Astrocyte of the cerebellum (primary cell): Measurements from ENCODE around the gene SPAG5.
"Not testable (repeated sequence)": the region's sequence is repeated elsewhere in the genome, so short reads cannot be mapped to it uniquely, and the experiment has no call there.

Source experiments
- DNase-seq: peaks from one replicate; pipeline ENCODE4 v3.0.0-alpha.2; 2011; ENCODE audit warnings: low read depth
- H3K4me3 ChIP-seq: 2 replicates; pipeline ENCODE4 v1.5.1; 2011; ENCODE audit warnings: mild to moderate bottlenecking, low read depth, low read length, moderate library complexity
- CTCF ChIP-seq: IDR thresholded peaks from 2 replicates; pipeline ENCODE4 v1.5.1; 2012; ENCODE audit warnings: low read length, low read depth, moderate library complexity, mild to moderate bottlenecking; ENCODE audit errors: missing control alignments
- in situ Hi-C: cut with HindIII; loops from 2 replicates; pipeline ENCODE4 v1.10.0; 2017; ENCODE audit warnings: low sequenced_read_pairs

The SPAG5 gene

DNA sequence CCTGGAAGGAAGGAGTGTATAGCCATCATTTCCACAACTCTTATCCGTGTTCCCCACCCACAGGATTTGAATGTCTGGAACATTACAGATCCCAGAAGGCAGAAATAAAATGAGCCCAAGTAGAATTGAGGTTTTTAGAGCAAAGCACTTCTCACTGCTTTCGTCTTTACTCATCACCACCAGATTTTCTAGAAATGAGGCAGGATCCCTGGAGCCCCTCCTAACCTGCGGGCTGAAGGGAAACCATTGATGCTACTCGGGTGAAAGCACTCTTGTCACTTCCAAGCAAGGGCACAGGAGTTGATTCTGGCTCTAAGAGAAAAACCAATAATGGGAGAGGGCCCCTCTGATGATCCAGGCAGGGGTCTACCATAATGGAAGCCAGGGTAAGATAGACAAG, 19.3 kb downstream of the SPAG5 start:
- in situ Hi-C loops: loop anchor here (5.0 kb wide), 1 partner anchor 38 kb away; no protein-coding TSS in a partner anchor
- DNase-seq: no peak
- H3K4me3 ChIP-seq: no peak overlapping the region
- no peak for TF ChIP-seq CTCF

DNA sequence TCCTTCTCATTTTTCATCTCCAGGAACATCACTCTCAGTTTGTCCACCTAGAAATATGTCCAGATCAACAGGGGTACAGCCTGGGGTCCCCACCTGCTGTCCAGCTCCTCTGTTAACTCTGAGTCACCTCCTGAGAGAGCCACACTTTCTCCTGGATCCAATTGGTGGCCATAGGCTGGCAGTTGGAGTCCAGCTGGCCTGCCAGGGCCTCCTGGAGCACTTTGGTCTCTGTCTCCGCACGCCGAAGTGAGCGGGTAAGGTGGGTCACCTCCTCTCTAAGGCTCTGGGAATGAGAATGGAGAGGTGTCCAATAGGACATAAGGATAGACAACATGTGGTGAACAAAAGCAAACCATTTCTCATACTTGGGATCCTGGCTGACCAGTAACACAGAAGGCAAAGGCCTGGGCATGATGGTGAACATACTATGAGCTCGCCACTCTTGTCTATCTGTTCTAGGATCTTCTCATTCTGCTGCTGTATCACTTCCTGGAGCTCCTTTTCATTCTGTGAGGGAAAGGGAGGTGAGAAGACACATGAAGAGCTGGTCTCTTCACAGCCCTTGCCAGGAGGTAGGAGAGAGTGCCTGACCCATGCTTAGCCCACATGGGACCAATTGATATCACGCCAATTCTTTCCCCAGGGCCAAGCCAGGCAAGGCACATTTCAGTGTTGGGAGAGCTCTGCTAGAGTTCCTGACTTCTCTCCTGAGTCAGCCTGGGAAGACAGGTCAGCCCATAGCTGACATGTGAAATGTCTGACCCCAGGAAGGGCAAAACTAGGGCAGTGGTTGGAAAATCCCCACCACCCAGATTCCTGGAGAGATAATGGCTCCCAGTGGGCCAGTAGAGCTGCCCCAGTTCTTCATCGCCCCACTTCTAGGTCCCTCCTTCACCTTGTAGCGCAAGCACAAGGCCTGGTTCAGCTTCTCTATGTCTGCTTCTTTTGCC, 20.3 kb downstream of the SPAG5 start:
- in situ Hi-C loops: loop anchor here (5.0 kb wide), 1 partner anchor 39 kb away; no protein-coding TSS in a partner anchor
- no peak for DNase-seq
- no peak for TF ChIP-seq CTCF
- no peak overlapping the region for H3K4me3 ChIP-seq

GRCh38 chr17:28577466-28577824, 21.4 kb downstream of the SPAG5 start:
- TF ChIP-seq CTCF: no peak
- H3K4me3 ChIP-seq: no peak overlapping the region
- in situ Hi-C loops: loop anchor here (5.0 kb wide), 1 partner anchor 40 kb away; no protein-coding TSS in a partner anchor
- DNase-seq: no peak

GRCh38 chr17:28576758-28577465, 21.9 kb downstream of the SPAG5 start, which contains the start of gene ALDOC:
ALDOC (minus strand) TSS chr17:28576895; CDS start chr17:28575532, 1,363 bp downstream.
- DNase-seq: peak; percentile 55
- in situ Hi-C loops: loop anchor here (5.0 kb wide), 1 partner anchor 40 kb away; no protein-coding TSS in a partner anchor
- no peak for TF ChIP-seq CTCF
- peak within 1 kb of the TSS; percentile 35 for H3K4me3 ChIP-seq

DNA sequence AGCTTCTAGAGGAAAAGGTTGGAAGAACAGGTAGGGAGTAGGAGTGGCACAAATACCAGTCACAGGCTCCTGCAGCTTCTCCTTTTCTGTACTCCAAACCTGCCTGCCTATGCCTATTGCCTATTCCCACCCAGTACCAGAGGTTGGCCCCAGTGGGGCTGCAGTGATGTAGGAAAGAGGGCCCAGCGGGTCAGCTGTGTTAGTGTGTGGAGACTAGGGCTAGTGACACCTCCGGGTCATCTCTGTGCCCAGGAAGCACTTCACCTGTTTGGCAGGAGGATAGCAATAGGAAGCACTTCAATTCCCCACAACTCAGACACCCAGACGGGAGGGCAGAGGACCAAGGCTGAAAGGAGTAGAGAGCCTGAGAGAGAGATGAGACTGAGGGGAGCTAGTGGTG, 22.8 kb downstream of the SPAG5 start:
- H3K4me3 ChIP-seq: not testable (repeated sequence)
- in situ Hi-C loops: loop anchor here (5.0 kb wide), 1 partner anchor 41 kb away; no protein-coding TSS in a partner anchor

GRCh38 chr17:28575126-28575795, 23.6 kb downstream of the SPAG5 start:
- no peak for DNase-seq
- in situ Hi-C loops: loop anchor here (5.0 kb wide), 1 partner anchor 42 kb away; no protein-coding TSS in a partner anchor
- H3K4me3 ChIP-seq: no peak overlapping the region
- no peak for TF ChIP-seq CTCF

More for the DNA sequence above, 22.8 kb downstream of the SPAG5 start:
- DNase-seq: not testable (repeated sequence)
